Hypothalamus (tissue), 51 donors: ENCODE data around the gene KRT76.

ENCODE experiments used
- DNase-seq, 51 donors: peaks; one replicate each; lab custom pipeline; 2025; lab: John Stamatoyannopoulos, UW

Gene KRT76

DNA sequence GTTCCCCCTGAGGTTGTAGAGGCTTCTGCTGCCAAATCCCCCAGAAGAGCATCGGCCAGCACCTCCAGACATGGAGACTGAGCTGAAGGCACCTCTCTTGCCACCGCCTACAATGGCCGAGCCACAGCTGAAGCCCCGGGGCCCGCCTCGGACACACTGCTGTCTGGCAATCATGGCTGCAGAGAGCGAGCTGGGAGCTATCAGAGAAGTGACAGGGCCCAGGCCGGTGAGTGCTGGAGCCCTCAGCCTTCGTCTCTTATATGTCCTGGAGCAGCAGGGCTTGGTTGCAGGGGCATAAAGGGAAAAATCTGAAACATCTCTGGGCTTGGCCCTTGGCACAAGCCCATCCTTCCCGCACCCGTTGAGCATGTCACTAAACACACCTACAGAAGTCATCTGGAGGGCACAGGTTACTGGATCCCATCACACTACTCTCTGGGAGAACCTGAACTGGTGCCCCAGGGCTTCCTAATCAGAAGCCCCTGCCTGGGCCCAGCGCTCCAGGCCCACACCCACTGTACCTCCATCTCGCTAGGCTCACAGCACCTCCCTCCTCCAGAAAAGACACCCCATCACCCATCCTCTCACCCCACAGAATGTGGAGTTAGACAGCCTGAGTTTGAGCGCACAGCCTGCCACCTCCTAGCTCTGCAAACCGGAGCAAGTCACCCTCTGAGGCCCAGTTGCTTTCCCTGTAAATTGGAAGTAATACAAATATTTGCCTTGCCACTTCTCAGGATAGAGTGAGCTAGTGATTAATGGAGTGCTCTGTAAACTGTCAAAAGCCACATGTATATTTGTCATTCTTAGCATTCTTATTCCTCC lies 37.0 kb upstream of the KRT76 start, which contains the start of gene KRT4:
TSS of gene KRT4 (minus strand) at position 232 of the 825 bp plus-strand sequence. CDS start at position 174, 58 bp downstream.
- DNase-seq = no peak

DNA sequence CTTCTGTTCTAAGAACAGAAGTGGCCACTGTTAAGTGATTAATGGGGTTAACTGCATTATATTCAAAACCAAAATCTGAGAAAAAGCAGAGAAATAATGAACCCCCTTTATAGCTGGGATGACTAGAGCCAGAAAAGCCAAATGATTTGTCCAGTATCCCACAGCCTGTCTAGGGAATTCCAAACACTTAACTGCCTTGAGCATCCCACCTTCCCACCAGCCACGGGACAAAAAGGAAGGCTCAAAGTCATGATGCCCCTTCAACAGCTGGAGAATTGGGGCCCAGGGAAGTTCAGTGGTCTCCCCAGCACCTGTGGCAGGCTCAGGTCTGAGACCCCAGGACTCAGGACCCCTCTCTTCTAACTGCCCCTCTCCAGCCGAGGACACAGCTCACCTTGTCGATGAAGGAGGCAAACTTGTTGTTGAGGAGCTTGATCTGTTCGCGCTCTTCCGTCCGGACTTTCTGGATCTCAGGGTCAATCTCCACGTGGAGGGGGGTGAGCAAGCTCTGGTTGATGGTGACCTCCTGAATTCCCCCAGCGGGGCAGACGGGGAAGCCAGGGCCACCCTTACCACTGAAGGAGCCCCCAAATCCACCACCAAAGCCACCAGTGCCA lies 36.2 kb upstream of the KRT76 start:
- no peak for DNase-seq

DNA sequence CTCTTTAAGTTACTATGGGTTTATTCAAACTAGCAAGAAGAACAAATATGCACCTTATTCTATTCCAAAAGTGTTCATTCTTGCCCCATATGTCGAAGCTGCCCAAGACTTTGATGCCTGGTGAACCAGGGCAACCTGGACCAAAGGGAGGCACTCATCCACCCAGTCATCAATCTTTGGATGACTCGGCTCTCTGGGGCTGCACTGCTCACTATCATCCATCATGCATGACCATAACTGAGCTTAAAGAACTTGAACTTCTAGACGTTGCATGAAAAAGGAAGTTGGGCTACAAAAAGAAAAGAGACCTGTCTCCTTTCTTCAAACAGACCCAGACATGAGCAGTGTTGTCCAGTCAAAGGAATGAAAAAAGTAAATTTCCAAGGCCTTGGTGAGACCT lies 35.6 kb upstream of the KRT76 start:
- DNase-seq = no peak

DNA sequence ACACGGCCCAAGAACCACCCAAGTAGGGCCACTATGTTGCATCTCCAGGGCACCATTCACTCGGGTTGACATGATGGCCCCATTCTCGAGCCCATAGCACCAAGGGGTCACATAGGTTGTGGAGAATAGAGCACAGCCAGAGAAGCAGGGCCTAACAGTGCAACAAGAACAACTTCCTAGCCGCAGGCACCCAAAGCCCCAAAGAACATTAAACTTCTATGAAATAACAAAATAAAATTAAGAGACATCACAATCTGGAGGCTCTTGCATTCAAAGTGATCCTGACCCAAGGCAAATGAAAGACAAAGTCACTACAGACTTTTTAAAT lies 34.9 kb upstream of the KRT76 start:
- DNase-seq = no peak

DNA sequence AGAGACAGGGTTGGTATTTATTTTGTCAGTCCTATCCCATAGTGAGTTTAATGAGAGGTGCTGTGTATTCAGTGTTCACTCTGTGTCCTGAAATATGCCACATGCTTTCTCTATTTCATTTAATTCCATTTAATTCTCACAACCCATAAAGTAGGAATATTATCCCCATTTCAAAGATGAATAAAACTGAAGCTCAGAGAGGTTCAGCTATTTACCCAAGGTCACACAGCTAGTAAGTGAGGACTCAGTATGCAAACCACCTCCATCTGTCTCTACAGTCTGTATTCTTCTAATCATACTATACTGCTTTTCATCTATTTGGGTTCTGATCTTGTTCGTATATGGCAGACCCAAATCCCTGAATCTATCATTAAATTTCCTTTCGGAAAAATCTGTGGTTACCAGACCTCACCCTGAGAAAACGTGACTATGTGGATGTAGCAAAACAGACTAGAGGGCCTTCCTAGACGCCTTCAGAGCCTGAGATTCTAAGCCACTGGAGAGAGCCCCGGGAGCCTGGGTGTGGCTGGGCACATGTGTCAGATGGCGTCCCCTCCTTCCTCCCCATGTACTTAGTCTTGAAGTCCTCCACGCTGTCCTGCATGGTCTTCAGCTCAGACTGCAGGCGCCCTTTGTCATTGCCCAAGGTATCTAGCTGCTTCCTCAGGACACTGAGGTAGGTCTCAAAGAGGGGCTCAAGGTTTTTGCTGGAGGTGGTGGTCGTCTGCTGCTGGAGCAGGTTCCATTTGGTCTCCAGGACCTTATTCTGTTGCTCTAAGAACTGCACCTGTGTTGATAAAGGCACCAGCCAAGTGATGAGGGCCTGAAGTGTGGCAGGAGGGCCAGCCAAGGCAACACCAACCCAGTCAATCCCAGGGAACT lies 34.3 kb upstream of the KRT76 start:
- DNase-seq = no peak

DNA sequence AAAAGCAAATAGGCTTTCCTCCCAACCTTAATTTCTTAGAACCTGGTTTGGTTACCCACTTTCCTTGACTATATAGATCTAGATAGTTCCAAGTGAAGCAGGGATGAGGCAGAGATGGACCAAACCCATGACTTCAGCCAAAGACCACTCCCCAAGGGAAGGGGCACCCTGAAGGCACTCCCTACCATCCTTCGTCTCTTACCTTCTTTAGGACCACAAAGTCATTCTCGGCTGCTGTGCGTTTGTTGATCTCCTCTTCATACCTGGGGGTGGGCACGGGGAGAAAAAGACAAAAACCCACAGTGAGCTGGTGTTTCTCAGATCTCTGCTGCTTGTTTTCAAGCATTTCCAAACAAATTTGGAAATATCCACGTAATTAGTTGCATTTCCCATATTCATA lies 33.4 kb upstream of the KRT76 start:
- no peak for DNase-seq

DNA sequence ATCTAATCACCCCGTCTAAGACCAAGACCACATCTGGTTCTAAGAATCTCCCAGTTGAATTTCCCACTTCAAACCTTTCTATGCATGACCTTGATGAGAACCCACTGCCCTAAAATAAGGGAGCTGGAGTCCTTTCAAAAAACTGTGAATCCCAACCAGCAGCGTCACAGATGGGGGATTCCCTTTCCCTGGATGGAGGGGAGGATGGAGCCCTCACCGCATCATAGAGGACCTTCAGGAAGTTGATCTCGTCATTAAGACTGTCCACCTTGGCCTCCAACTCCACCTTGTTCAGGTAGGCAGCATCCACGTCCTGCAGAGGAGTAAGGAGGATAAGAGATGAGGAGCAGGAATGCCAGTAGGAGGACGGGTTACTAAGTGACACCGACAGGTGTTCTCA lies 32.0 kb upstream of the KRT76 start:
- no peak for DNase-seq

DNA sequence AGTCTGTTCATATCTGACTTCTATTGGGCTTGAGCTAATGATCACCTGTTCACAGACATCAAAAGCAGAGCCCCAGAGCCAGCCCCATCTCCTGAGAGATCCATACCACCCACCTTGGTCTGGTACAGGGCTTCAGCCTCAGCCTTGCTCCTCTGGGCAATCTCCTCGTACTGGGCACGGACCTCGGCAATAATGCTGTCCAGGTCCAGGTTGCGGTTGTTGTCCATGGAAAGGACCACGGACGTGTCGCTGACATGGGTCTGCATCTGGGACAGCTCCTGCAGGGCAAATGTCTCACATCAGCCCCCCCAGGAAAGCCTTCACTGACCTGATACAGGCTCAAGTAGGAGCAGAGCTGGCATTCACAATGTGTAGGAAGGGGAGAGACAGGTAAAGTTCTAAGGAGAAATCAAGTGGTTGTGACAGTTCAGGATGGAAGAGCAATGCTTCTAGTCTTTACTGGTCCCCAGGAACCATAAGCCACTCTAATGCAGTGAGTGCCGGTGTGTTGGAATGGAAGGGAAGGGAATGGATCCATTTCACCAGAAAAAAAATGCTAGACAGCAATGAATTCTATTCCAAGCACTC lies 31.5 kb upstream of the KRT76 start:
- DNase-seq = no peak

DNA sequence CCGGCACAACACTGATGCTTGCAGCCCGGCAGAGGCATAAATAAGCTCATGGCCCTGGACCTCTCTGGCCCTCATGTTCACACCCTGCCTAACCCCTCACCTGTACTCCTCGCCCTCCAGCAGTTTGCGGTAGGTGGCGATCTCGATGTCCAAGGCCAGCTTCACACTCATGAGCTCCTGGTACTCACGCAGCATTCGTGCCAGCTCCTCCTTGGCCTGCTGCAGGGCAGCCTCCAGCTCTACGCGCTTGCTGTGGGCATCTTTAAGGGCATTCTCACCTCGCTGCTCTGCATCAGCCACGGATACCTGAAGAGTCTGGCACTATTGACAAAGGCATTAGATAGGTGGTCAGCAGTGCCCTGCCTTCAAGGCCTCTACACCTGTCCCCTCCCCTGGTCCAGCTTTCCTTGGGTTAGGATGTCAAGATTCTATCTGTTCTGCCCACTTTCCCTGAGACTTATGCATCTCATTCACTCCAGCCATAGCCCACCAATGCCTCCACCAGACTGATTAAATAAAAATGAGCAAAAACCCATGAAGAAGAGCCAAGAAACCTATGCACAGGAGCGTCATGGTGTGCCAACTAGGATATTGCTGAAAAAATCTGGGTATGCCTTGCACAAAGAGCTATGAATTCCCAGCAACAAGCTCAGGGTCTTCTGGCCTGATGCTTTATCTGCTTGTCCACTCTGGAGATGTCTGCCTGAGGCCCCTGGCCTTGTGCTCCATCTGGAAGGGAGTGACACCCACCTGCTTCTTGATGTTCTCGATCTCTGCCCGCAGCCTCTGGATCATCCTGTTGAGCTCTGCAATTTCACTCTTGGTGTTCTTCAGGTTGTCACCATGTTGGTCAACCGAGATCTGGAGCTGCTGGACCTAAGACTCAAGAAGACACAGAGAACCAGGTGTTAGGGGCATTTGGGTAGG lies 30.7 kb upstream of the KRT76 start:
- DNase-seq = no peak

DNA sequence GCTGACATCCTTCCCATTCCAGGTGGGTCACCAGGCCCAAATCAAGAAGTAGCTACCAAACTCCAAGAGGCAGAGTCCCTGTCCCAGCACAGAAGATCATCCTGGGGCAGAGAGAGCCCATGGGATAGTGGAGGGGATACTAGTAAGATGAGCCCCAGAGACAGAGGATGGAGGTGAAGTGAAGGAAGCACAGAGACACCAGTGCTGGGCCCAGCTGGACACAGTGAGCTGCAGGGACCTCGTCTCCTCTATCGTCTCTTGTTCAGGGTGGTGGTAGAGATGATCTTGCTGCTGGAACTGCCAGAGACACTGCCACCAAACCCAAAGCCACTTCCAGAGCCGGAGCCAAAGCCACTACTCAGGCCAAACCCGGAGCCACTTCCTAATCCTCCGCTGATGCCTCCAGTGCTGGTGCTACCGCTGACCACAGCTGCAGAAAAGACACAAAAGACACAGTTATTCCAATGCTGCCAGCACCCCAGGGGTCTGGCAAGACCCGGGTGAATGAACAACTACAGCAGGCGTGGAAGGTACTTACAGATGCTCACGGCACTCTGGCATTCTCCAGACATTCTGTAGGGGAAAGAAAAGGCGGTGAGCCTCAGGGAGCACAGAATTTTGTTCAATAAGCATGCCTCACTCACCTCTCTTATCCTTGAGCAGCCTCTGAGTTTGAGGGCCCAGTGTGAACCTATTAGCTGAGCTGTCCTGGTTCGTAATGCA lies 29.8 kb upstream of the KRT76 start:
- DNase-seq = no peak

DNA sequence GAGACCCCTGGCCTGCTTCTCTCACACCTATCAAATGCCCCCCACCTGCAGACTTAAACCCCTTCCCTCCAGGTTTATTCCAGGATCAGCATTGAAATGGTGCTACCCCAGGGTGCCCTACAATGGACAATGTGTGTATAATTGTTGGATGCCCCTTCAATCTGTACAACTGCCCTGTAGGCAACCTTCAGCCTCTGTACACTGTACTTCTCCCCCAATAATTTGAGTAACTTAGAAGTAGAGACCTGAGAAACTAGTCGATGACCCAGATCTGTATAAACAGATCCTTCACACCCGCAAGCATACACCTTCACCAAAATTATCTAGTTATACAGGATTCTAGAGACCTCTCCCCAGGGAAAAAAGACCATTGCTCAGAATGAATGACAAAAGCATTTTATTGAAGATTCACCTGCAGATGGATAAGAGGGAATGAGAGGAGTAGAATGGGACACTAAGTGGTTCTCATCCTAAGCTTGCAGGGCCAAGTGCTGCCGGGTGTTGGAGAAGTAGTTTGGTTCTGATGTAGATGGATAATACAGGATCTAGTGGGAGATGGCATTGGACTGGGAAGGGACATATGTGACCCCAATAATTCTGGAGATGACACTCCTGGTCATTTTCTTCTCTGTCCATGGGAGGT lies 29.1 kb upstream of the KRT76 start:
- no peak for DNase-seq

DNA sequence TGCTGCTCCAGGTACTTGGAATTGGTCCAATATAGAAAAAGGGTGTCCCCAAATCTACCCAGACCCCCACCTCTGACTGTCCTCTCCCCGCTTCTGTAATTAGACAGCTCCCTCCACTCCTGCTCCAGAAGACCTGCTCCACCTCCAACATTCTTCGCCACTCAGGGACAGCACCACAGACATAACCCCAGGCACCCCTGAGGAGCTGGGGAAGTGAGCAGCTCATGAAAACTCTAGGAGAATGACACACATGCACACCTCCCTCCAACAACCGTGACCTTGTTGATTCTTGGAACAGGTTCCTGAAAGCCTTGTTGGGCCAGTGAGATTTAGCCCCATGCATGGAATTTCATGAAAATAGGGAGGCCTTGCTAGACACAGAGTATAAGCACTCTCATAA lies 28.6 kb upstream of the KRT76 start:
- DNase-seq = no peak

DNA sequence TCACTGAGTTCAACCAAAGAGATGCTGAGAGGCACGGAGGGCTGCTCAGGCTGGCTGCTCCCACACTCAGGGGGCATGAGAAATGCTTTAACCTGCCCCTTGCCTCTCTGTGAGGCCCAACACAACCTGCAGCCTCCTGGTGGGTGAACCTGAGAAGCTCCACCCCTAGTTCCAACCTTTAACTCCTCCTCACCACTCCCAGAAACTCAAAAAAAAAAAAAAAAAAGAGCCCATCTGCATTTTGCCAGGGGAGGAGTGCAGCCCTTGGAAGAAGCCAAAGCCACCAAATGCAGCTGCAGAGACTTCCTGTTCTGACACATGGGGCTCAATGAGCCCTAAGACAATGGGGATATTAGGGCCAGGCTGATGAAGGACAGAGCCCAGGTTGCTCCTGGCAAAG lies 27.9 kb upstream of the KRT76 start:
- no peak for DNase-seq

DNA sequence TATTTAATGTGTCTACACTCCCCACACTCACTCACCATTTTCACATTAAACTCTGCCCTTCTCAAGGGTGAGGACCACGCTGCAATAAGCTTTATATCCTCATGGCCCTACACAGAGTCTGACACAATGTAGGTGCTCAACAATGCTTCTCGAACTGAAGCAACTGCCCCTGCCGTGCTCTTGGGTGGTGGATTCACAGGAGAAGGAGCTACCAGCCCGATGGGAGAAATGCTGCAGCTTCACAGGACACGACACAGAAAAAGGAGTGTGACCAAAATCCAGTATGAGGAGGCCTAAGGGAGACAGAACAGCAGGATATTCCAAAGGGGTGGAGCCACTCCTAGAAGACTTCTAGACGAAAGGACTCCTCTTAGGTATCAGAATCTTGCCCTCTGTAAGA lies 25.3 kb upstream of the KRT76 start:
- no peak for DNase-seq

DNA sequence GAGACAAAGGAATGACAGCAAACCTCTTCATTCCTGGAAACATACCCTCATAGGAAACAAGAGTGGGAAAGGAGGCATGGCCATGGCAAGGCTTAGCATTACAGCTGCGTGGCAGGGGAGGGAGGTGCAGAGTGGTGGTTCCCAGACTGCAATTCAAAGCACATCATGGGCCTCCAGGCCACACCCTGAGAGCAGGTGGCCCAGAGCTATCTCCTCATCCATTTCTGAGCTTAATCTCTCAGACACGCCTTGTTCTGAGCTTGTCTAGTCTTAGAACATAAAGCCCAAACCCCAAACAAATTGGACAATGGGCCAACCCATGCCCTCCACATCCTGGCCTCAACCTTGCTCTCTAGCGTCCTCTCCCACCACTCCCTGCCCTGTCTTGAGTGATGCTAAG lies 24.6 kb upstream of the KRT76 start:
- no peak for DNase-seq

DNA sequence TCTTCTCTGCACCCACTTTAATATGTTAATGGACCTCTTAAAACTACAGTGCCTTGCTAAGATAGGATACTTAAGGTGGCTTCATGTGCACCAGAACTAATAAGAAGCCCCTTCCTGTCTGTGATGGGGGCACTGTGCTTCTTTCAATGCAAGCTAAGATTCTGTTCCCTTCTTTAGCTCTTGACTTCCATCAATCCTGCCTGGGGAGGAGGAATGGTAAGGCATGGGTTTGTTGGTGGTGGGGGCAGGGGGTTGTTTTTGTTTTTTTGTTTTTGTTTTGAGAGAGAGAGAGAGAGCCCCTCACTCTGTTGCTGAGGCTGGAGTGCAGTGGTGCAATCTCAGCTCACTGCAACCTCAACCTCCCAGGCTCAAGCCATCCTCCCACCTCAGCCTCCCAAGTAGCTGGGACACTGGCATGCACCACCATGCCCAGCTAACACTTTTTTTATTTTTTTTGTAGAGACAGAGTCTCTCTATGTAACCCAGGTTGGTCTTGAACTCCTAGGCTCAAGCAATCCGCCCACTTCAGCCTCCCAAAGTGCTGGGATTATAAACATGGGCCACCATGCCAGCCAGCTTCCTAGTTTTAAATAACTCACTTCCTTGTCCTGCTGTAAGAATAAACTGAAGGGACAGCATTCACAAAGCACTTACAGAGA lies 23.2 kb upstream of the KRT76 start:
- no peak for DNase-seq

DNA sequence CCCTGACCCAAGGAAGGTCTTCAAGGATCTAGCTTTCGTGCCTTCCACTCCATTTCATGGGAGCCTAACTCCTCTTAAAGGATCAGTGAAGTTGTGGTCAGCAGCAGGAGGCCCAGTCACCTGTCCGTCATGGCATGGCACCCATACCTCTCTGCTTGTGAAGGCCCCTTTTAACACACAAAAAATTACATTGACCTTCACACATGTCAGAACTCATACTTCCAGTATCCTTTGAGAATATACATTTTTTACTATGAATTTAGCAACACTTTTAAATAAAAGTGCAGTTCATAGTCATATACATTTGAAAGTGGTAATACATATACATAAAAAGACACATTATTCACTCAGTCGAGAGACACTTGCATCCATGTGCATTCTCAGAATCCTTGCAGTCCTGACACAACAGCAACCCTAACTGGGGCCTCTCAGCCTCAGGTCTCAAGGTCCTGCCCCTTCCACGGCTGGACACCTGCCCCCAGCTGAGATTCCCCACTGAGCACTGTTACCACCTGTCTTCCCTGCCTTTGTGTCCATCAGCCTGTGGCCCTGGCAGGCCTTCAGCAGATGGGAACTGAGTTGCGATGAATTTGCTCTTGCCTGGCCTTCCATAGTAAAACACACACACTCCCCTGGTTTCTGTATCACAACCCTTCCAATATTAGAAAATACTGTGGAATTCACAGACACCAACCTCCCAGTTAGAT lies 22.5 kb upstream of the KRT76 start:
- no peak for DNase-seq
